CD4-positive, alpha-beta T cell treated with Interferon gamma for 1 hour (primary cell): Measurements from ENCODE around the gene CFAP210.

Experiments used
- DNase-seq: peaks from one replicate; pipeline ENCODE4 v3.0.0-alpha.2; 2020

CFAP210 gene

GRCh38 chr2:169694113-169694893 is at the start of gene CFAP210, which contains the start of gene PHOSPHO2:
TSS of gene CFAP210 (minus strand) at chr2:169694405. CDS start at chr2:169694327, 78 bp downstream.
TSS of gene PHOSPHO2 (plus strand) at chr2:169694469. CDS start at chr2:169700972, 6,503 bp downstream.
- DNase-seq: peak; percentile 99

GRCh38 chr2:169743549-169743948 is 49.3 kb upstream of the CFAP210 start:
- no peak for DNase-seq

- DNase-seq: no peak
These were observed 45.1 kb upstream of the CFAP210 start for GRCh38 chr2:169739351-169739750.

GRCh38 chr2:169738566-169739229 is 44.5 kb upstream of the CFAP210 start:
- DNase-seq: no peak

DNA sequence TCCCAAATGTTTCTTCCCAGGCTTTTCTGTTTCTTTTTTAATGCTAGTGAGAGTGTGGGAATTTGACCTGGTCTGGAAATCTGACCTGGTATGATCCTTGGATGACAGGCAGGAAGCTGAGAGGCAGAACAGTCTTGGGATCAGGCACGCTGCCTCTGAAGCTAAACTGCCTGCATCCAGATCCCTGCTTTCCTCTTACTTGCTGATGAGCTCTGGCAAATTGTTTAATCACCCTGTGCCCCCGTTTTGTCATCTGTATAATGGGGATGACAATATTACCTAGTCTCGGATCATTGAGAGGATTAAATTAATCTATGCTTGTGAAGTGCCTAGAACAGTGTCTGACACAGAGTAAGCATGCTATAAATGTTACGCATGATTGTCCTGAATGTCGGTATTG is 42.7 kb upstream of the CFAP210 start:
- no peak for DNase-seq

GRCh38 chr2:169735623-169736022 is 41.4 kb upstream of the CFAP210 start:
- DNase-seq: no peak

DNA sequence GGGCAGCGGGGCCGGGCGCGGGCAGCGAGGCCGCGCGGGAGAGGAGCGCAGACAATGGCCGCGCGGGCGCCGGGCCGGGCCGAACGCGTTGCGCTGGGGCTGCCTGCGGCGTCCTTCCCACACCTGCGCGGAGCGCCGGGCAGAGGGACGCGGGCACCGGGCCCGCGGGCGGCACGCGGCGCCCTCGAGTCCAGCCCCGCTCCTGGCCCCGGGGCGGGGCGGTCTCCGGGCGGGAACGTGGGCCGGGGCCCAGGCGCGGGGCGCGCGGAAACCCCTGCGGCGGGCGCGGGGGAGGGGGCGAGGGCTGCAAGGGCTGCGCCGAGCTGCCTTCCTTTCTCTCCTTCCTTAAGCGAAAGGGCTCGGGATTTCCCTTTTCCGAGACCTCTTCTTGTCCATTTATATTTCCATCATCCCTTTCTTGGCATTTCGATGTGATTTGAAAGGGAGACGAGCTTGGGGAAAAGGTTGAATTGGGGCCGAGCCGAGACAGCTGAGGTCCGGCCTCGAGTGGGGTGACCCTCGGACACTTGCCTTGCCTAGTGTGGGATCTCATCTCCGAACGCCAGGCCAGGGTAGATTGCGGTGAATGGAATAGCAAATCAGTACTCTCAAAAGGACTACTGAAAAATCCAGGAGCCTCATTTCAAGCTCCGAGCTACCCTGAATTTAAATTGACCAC is 40.1 kb upstream of the CFAP210 start:
- DNase-seq: no peak

DNA sequence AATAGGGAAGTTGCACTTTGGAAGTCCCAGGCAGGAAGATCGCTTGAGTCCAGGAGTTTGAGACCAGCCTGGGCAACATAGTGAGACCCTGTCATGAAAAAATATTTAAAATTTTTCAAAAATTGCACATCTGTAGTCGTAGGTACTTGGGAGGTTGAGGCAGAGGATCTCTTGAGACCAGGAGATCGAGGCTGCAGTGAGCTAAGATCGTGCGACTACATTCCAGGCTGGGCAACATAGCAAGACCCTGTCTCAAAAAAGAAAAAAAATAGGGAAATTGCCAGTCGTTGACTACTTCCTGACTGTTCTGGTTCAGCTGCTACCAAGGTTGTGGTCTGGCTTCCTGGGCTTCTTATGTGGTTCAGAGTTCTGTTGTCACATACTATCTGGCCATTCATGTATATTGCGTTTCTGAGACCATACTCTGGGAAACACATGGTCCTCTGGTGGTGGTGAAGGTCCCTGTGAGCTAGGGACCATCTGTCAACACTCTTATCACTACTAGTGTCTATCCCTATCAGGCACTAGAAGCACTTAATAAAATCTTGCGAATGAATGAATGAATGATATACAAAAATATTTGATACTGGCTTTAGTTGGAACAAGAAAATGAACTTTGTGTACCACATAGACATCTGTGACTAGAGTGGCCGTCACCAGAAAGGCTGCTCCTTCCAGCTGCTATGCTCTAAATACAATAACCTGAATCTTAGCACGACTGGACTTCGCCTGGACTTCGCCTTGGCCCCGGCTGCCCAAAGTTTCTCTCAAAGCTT is 38.6 kb upstream of the CFAP210 start:
- no peak for DNase-seq

DNA sequence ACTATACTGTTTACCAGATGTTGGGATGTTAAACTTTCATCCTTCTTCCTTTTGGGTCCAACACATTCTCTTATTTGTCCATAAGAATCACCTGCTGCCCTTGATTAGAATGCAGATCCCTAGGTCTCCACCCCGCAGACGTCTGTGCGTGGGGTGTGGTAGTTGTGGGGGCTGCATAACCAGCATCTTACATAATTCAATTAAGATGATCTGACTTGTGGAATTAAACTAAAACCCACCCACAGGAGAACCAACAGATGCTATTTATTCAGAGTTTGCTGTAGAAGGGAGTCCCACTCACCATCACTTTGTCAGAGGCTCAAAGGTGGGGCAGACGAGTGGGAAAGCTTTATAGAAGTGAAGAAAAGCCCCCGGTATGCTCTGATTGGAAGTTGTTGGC is 37.9 kb upstream of the CFAP210 start:
- DNase-seq: no peak

GRCh38 chr2:169729274-169729605 is 35.0 kb upstream of the CFAP210 start:
- DNase-seq: no peak

GRCh38 chr2:169727065-169727464 is 32.9 kb upstream of the CFAP210 start:
- no peak for DNase-seq

DNA sequence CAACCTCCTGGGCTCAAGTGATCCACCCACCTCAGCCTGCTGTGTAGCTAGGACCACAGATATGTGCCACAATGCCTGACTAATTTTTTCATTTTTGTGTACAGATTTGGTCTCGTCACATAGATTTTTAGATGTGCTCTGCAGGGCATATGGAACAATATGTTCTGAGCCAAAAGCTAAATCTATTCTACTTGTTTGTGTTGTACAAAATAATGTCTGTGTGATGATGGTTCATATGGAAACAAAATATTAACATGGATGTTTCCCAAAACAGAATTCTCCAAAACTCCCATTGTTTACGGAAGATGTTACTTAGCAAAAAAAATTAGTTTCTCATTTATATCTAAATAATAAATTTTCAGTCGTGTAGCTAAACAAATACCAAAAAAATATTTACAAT is 26.8 kb upstream of the CFAP210 start:
- DNase-seq: no peak

GRCh38 chr2:169718930-169719504 is 24.8 kb upstream of the CFAP210 start:
- DNase-seq: no peak

DNA sequence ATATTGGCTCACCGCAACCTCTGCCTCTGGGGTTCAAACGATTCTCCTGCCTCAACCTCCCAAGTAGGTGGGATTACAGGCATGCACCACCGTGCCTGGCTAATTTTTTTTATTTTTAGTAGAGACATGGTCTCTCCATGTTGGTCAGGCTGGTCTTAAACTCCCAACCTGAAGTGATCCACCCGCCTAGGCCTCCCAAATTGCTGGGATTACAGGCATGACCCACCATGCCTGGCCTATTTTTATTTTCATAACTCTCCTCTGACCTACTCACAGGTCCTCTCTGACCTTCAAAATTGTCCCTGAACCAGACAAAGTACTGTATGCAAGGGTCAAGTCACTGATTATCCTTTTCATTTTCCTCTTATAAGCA is 23.5 kb upstream of the CFAP210 start:
- no peak for DNase-seq

GRCh38 chr2:169716938-169717690 is 22.9 kb upstream of the CFAP210 start:
- DNase-seq: no peak

DNA sequence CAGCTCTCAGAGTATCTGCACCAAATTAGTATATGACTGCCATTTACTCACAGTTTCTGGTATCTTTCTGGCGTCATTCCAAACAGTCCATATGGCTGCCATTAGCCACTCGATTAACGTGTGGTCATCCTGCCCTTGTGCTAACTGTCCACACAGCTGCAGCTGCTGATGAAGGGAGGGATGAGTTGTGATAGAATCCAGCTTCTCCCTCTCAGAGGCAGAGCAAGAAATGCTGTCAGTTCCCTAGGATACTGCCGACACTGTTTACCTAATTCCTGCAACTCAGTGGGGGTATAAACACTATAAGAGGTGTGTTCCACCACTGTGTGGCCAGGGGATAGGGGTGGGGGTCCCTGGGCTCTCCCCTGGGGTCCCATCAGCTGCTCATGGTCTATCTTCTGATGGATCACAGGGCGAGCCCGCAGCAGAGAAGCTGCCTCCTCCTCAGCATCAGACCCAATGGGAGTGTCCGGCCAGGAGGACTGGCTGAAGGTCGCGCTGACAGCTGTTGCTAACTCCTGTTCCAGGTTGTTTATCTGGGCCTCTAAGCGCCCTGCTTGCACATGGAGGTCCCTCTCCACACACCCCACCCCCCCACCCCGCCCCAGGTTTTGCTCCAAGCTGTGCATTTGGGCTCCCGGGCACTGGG is 22.2 kb upstream of the CFAP210 start:
- DNase-seq: no peak

- DNase-seq: no peak
These were observed 21.4 kb upstream of the CFAP210 start for GRCh38 chr2:169715379-169716237.

GRCh38 chr2:169714699-169715098 is 20.5 kb upstream of the CFAP210 start:
- DNase-seq: no peak

DNA sequence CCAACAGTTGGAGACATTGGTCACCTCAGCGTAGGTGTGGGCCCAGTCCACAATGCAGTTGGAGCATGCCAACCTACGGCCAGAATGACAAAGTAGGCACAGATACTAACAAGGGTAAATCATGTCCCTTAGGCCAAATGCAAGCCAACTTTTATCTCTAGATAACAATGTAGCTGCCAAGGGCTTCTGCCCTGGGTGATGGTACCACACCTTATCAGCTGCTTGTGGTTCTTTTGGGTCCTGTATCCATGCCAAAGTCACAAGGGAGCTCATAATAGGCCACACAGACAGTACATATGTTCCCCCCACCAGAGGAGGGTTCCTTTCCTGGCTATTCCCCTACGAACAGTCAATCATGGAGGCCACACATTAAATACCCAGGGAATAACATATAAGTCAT is 19.1 kb upstream of the CFAP210 start:
- DNase-seq: no peak

DNA sequence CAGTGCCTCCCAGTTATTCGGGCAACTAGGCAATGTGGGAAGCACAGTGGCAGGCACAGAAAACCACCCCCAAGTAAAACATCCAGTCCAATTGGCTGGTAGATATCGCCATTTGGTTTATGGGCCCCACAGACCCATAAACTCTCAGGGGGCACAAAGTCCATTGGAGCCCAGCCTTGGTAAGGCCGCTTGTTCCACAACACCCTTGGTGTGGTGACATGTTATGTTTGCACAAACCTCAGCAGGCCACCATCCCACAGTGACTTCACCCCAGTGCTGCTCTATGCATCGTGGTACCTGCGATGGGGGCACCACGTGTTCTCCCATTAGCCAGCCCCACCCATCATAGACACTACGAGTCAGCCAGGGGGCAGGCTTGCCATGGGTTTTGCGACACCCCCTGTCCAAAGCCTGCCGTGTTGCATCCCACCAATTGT is 18.6 kb upstream of the CFAP210 start:
- no peak for DNase-seq
